Activated naive CD8-positive, alpha-beta T cell treated with anti-CD3 and anti-CD28 coated beads, Interleukin-2, amount 50 U/mL, for 16 hours (primary cell): ENCODE results near the gene EIF2B4.
"Not testable (repeated sequence)": the region's sequence is repeated elsewhere in the genome, so short reads cannot be mapped to it uniquely, and the experiment has no call there.

Source experiments
- DNase-seq: peaks from one replicate; pipeline ENCODE4 v3.0.0-alpha.2; 2020; ENCODE audit warnings: low read depth, low spot score

Gene EIF2B4

GRCh38 chr2:27377618-27378095 is 7.5 kb upstream of the EIF2B4 start:
- no peak for DNase-seq

- no peak for DNase-seq
Observed at GRCh38 chr2:27376866-27377617, 6.9 kb upstream of the EIF2B4 start.

- no peak for DNase-seq
Observed at GRCh38 chr2:27376151-27376865, 6.2 kb upstream of the EIF2B4 start.

- DNase-seq: no peak
Observed at GRCh38 chr2:27375513-27376099, 5.5 kb upstream of the EIF2B4 start.

DNA sequence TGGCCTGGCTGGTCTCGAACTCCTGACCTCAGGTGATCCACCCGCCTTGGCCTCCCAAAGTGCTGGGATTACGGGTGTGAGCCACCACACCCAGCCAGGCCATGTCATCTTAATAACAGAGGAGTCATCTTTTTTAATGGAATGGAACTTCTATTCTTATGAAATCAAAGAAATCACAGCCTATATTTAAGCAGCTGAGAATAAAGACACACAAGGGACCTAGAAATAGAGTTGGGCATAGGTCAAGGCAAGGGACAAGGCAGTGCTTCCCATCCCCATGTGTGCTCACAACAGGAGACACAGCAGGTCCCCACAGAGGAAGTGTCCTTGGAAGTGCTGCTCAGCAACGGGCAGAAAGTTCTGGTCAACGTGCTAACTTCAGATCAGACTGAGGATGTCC is 3.4 kb upstream of the EIF2B4 start:
- no peak for DNase-seq

DNA sequence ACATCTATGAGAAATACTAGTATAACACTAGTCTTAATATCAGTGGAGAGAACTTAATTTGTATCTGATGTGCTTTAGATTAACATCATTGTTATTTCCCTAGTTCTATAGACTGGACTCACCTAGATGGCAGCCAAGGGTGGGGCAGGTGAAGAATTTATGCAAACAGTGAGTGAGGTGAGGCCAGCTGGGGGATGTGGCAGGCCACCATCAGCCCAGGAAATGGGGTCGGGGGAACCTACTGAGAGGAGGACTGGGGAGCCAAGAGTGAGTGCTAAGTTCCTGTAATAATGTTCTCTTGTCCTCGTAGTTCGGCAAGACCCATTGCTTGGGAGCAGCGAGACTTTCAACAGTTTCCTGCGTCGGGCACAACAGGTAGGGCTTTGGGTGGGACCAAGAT is 2.8 kb upstream of the EIF2B4 start:
- no peak for DNase-seq

GRCh38 chr2:27370816-27371620 is 880 bp upstream of the EIF2B4 start:
- DNase-seq: no peak

DNA sequence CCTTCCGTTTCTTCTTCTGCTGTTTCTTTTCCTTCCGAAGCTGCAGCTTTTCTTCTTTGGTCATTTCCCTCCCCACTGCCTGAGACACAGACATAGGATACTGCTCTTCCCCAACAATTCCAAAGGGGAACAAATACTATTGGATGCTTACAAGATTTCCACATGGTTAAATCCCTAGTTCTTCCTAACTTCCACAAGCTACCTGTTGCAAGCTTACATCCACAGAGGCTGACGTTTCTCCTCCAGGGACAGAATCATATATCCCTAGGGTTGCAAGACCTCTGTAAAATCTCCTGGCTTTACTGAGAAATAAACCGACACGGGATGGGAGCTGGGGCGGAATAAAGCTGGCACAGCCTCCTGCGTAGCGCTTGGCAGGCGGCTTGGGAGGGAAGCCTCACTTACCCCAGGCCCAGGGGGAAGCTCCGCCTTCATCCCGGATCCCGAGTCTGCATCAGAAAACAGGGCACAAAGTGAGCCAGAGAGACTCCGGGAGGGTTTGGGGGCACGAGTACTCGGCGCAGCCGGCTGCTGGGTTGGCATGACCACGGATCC is 590 bp downstream of the EIF2B4 start:
- DNase-seq: no peak

GRCh38 chr2:27363933-27364332 is 6.2 kb downstream of the EIF2B4 start:
- no peak for DNase-seq

DNA sequence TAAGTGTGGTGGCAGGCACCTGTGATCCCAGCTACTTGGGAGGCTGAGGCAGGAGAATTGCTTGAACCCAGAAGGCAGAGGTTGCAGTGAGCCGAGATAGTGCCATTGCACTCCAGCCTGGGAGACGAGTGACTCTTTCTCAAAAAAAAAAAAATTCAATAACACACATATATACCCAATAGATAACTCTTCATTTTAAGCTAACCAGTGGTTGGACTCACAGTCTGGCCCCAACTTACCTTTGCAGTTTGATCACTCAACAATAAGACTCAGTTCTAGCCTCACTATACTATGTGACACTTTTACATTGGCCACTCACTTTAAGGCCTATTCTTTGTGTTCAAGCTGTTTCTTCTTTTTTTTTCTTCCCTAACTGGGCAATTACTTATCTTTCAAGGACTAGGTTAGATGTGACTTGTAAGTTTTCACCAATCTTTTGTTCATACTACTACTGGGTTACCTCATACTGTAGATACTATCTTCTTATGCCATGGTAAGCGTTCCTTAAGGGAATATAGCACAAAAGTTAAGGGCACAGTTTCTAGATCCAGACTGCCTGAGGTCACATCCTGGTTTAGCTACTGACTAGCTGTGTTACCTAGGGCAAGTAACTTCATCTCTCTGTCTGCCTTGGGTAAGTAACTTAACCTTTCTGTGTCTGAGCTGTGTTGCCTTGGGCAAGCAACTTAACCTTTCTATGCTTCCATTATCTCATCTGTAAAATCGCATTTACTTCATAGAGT is 7.3 kb downstream of the EIF2B4 start:
- DNase-seq: no peak

GRCh38 chr2:27356382-27357181 is 13.6 kb downstream of the EIF2B4 start, which contains the start of gene GTF3C2:
GTF3C2 (minus strand) TSS chr2:27356764; CDS start chr2:27343554, 13,210 bp downstream.
- peak; percentile 80 for DNase-seq

DNA sequence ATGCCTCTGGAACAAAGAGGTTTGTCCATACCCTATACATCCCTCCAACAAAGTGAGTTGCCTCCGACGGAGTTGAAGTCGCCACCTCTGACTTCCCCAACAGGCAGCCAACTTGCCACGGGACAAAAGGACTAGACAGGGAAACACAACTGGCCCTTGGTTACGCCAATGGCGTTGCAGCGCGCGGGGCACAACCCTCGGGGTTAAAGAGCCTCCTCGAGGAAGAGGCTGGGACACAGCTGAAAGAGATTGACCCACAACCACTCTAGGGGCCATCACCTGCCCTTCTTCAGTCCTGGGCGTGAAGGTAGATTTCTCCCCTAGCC is 14.1 kb downstream of the EIF2B4 start:
- DNase-seq: no peak

GRCh38 chr2:27354597-27354927 is 15.6 kb downstream of the EIF2B4 start:
- no peak for DNase-seq

DNA sequence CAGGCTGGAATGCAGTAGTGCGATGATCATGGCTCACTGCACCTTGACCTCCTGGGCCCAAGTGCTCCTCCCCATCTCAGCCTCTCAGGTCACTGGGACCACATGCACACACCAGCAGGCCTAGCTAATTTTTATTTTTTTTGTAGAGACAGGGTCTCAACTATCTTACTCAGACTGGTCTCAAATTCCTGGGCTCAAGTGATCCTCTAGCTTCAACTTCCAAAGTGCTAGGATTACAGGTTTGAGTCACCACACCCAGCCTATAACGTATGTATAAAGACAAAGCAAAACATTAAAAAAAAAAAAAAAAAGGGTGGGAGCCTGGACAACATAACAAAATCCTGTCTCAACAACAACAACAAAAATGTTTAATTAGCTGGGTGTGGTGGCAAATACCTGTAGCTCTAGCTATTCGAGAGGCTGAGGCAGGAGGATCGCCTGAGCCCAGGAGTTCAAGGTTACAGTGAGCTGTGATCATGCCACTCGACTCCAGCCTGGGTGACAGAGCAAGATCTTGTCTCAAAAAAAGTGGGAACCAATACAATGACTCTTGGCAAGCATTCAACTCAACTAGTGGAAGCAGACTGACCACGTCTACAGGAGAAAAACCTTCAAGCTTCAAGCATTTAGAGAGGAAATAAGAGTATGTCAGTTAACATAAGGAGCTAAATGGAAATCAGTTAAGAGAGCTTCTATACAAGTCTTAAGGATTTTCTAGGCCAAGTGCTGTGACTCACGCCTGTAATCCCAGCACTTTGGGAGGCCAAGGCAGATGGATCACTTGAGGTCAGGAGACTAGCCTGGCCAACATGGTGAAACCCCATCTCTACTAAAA is 16.2 kb downstream of the EIF2B4 start:
- no peak for DNase-seq

DNA sequence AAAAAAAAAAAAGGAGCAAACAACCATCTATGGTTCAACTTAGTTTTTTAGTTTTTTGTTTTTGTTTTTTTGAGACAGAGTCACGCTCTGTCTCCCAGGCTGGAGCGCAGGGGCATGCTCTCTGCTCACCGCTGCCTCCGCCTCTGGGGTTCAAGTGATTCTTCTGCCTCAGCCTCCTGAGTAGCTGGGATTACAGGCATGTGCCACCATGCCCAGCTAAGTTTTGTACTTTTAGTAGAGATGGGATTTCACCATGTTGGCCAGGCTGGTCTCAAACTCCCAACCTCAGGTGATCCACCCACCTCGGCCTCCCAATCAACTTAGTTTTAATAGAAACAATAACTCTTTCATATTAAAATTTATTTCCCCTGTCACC is 16.8 kb downstream of the EIF2B4 start:
- DNase-seq: not testable (repeated sequence)

GRCh38 chr2:27351802-27352598 is 18.1 kb downstream of the EIF2B4 start:
- DNase-seq: no peak

DNA sequence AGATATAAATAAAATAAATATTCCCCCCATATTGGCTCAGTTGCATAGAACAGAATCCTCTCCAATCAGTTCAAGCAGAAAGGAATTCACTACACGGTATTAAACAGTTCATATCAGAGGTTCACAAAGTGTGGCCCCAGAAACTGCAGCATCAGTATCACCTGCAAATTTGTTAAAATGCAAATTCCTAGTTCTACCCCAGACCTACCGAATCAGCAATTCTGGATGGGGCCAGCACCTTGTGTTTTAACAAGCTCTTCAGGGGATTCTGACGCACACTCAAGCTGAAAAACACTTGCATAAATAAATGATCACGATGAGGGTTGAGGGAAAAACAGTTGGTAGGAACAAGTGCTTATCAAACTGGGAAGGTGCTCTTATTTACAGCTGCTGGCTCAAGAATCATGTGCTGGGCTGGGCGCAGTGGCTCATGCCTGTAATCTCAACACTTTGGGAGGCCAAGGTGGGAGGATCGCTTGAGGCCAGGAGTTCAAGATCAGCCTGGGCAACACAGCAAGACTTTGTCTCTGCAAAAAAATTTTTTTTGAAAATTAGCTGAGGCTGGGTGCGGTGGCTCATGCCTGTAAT is 19.9 kb downstream of the EIF2B4 start:
- no peak for DNase-seq

GRCh38 chr2:27347641-27348040 is 22.5 kb downstream of the EIF2B4 start:
- DNase-seq: no peak
